ENCODE measurements around the gene THUMPD3. TPM values are rescaled to one million over a fixed set of nuclear protein-coding genes. Genes with fewer than 3 reads are reported as not detected.

THUMPD3 gene
- total and polyA plus RNA-seq, 3 donors from 2014 or later = 55.0 to 140 (median 76.1) TPM

GRCh38 chr3:9397906-9398699 is 35.2 kb downstream of the THUMPD3 start:
- no peaks in the 10 kb centered on the region for H3K27me3 ChIP-seq
- no peaks in the 10 kb centered on the region for H3K9me3 ChIP-seq
- TF ChIP-seq CTCF (IDR thresholded peaks at IDR 0.05) (no peak), POLR2A (IDR thresholded peaks at IDR 0.05) (no peak)
- DNase-seq = peak; percentile 53
- H3K4me1 ChIP-seq = peaks cover 50% of the 10 kb centered on the region
- H3K4me3 ChIP-seq = peak overlapping the region; percentile 74 to 83
- H3K36me3 ChIP-seq (ENCODE audit: low read depth, missing control alignments) = no peaks in the 10 kb centered on the region
- intact Hi-C loops (cut with DNase I; ENCODE audit: low total_unique reads) = no loop called here
- WGBS, 2 donors = 0 to 1% methylated on average over 30 to 47 of the region's 47 CpGs
- H3K27ac ChIP-seq = peak overlapping the region; percentile 87 to 98

- intact Hi-C loops (cut with DNase I; ENCODE audit: low total_unique reads) = no loop called here
- peak; percentile 27 for DNase-seq
- WGBS, 2 donors = 1% methylated on average over 7 of the region's 7 CpGs
Observed at GRCh38 chr3:9398700-9399336, 36.0 kb downstream of the THUMPD3 start.

DNA sequence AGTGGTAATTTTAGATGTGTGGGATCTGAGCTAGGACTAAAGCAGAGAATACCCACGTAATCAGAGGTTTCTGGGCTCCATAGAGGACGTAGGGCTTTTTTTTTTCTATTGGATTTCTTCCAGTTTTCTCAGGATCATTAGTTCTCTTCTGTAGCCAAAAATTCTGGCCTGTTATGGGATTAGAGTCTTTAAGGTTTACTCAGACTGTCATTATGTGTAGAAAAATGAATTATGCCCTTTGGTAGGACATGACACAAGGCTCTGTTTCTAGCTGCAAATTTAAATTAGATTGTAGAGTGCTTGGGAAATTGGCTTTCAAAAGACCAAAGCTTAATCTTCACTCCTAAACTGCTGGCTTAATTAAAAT is 36.5 kb downstream of the THUMPD3 start:
- Histone ChIP-seq H3K27me3 (no peaks in the 10 kb centered on the region), H3K36me3 (ENCODE audit: low read depth, missing control alignments) (no peaks in the 10 kb centered on the region), H3K4me3 (peak overlapping the region; percentile 74 to 83), H3K4me1 (peaks cover 61% of the 10 kb centered on the region), H3K27ac (peak overlapping the region; percentile 87 to 98), H3K9me3 (no peaks in the 10 kb centered on the region)
- no peak for TF ChIP-seq CTCF (IDR thresholded peaks at IDR 0.05)
- 0% methylated on average over 2 of the region's 2 CpGs for WGBS, 2 donors
- intact Hi-C loops (cut with DNase I; ENCODE audit: low total_unique reads) = no loop called here
- DNase-seq = no peak

More at GRCh38 chr3:9398700-9399336, 36.0 kb downstream of the THUMPD3 start:
- peaks cover 56% of the 10 kb centered on the region for H3K4me1 ChIP-seq
- H3K4me3 ChIP-seq = peak overlapping the region; percentile 74 to 83
- H3K27me3 ChIP-seq = no peaks in the 10 kb centered on the region
- TF ChIP-seq CTCF (IDR thresholded peaks at IDR 0.05) = no peak
- no peak for TF ChIP-seq POLR2A (IDR thresholded peaks at IDR 0.05)
- H3K9me3 ChIP-seq = no peaks in the 10 kb centered on the region
- H3K36me3 ChIP-seq (ENCODE audit: low read depth, missing control alignments) = no peaks in the 10 kb centered on the region
- peak overlapping the region; percentile 87 to 98 for H3K27ac ChIP-seq

- Histone ChIP-seq H3K4me3 (peak overlapping the region in 1 of 2 donors; percentile 74), H3K4me1 (peaks cover 65% of the 10 kb centered on the region), H3K27ac (peak overlapping the region; percentile 87 to 98), H3K27me3 (no peaks in the 10 kb centered on the region), H3K9me3 (no peaks in the 10 kb centered on the region), H3K36me3 (ENCODE audit: low read depth, missing control alignments) (no peaks in the 10 kb centered on the region)
- intact Hi-C loops (cut with DNase I; ENCODE audit: low total_unique reads) = no loop called here
- TF ChIP-seq POLR2A (IDR thresholded peaks at IDR 0.05) (no peak), CTCF (IDR thresholded peaks at IDR 0.05) (peak in 1 of 3 experiments; percentile 6)
- WGBS, 2 donors = 0% methylated on average over 3 of the region's 3 CpGs
- DNase-seq = peak; percentile 92
Observed at GRCh38 chr3:9399746-9400145, 36.9 kb downstream of the THUMPD3 start.
